Stimulated activated CD4-positive, alpha-beta T cell treated with anti-CD3 and anti-CD28 coated beads, TNF-alpha, amount 100 ng/mL, for 4 hours (primary cell): ENCODE results near the gene MLH3.

Experiments used
- DNase-seq, 3 experiments: peaks; one replicate each; pipeline ENCODE4 v3.0.0-alpha.2; 2020; ENCODE audit warnings: low read depth in 3 of 3

MLH3 gene

DNA sequence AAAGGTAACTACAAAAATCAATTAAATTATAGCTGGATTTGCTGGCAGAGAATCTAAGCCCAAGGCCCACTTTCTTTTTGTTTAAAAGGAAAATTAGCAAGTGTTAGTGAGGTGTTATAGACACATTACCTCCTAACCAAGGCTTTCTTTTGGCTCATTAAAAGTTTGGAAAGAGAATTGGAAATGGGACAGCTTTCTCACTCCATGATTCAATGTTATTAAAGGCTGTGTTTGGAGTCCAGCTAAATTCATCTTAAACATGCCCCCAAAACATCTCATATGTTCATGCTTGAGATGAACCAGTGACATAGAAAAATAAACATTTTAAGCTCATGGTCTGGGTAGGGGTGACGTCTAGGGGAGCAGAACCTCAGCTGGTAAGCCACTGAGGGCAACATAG, 82.5 kb downstream of the MLH3 start:
- no peak for DNase-seq

DNA sequence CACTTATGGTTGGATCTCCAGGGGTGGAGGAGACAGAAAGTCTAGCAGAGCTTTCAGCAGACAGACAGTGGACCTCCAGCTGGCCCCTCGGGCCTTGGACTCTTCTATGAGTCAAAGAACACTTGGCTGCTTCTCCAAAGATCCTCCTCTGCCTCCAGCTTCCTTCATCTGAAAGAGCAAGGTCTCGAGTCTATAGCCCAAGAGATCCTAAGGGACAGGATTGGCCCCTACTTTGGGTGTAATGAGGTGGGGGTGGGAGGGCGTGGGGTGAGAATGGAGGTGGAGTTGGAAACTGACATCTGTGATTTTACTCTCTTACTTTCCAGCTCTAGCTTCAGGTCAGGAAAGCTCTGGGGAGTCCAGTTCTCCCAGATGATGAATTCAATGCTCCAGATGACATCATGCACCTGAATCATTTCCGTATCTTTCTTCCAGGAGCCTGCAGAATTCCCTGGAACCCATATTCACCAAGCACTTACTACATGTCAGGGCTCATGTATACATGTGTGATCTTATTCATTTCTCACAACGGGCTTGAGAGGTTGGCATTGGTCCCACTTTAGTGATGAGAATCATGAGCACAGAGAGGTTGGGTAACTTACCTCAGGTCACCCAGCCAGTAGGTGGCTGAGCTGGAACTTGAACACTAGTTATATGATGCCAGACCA, 85.6 kb downstream of the MLH3 start:
- no peak for DNase-seq

DNA sequence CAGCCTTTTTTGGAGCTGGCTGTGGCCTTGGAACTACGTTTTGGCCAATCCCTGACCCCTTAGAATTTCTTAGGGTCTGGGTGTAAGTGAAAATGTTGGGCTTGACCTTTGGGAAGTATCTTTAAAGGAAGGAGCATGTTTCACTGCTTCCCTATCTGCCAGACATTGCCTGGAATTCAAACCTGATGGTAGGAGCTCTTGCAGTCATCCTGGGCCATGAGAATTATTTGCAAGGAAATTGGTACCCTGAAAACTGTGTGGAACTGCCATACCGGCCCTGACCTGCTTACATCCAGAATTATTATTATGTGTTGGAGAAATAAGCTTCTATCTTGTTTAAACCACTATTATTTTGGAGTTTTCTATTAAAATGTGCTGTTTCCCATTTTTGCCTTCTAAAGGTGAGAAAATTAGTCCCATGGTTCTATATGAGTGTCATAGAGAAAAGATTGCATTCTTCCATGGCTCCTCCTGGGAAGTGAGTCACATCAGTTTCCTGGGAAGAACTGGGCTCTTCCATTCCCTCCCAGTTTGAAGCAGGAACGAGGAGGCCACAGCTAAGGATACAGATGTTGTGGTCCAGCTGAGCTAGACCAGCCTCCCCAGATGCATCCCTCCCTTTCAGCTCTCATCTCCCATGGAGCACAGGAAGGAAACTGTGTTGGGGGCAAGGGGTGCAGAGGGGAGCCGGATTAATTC, 86.3 kb downstream of the MLH3 start:
- DNase-seq, result no peak
